ENCODE results near the gene ARHGEF7.

ARHGEF7 gene

GRCh38 chr13:111328574-111329410 lies 213.7 kb downstream of the ARHGEF7 start:
- DNase-seq: no peak

DNA sequence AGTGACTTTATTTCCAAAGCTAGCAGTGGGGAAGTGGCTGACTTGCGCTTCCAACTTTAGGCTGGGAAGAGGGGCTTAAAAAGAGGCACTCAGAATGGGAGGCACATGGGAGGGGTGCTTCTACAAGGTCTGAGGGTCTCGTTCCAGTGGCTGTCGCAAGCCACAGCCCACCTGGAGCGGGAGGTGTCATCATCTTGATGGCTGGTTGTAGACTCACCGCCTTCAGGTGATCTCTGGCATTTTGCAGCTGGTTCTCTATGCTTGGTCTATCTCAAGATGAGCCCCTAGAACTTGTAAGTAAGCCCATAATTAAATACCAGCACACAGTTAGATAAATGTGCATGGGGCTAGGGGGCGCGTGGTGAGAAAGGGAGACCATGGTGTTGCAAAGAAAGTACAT lies 214.5 kb downstream of the ARHGEF7 start:
- DNase-seq: no peak

GRCh38 chr13:111330066-111330610 lies 215.0 kb downstream of the ARHGEF7 start:
- no peak for DNase-seq

DNA sequence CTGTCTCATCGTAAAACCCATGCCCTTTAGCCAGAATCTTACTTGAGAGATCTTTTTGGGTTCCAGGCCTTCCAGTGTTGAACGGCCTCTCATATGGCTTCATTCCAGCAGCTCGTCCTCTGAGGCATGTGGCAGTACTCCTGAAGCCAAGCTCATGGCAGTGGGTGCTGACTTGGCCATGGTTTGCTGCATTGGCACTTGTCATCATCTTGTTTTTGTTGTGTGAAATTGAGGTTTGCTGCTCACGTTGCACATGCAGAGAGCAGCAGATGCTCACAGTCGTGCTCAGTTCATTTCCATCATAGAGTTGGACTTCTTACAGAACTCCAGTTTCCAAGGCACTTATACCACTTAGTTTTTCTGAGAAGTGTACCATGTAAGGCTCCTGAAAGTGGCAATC lies 220.2 kb downstream of the ARHGEF7 start:
- DNase-seq: no peak

DNA sequence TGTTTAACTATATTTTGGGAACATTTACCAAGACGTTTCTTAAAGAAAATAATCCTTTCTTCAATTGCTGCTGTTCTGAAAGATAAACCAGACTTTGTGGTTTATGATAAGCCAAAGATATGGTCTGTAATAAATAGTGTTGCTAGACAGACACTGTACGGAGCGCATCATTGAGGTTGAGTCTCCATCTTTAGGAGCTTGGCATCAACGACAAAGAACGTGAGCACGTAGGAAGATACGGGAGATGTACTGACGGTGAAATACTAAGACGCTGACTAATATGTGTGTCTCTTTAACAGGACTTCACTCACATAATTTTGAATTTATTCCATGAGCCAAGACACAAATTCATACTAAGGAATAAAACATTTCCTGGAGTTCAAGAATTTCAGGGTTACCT lies 221.6 kb downstream of the ARHGEF7 start:
- DNase-seq: no peak

GRCh38 chr13:111337206-111337605 lies 222.1 kb downstream of the ARHGEF7 start:
- no peak for DNase-seq

- DNase-seq: no peak
Observed at GRCh38 chr13:111337741-111338140, 222.6 kb downstream of the ARHGEF7 start.

DNA sequence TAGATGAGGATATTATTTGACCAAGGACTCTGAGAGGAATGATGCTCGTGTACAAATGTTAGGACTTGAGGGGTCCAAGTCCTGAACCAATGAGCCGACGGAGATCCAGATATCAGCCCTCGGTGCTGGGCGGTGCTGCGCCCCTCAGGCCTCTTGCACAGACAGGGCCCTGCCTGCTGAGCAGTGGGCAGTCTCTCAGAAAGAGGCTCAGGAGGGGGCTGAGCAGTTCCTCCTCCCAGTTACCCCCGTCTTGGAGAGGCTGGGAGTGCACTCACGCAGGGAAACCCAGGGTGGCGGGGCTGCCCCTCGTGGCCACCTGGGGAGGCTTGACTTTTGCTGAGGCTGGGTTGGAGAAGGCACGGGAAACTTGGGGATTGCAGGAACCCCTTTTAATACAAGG lies 223.7 kb downstream of the ARHGEF7 start:
- DNase-seq: no peak

DNA sequence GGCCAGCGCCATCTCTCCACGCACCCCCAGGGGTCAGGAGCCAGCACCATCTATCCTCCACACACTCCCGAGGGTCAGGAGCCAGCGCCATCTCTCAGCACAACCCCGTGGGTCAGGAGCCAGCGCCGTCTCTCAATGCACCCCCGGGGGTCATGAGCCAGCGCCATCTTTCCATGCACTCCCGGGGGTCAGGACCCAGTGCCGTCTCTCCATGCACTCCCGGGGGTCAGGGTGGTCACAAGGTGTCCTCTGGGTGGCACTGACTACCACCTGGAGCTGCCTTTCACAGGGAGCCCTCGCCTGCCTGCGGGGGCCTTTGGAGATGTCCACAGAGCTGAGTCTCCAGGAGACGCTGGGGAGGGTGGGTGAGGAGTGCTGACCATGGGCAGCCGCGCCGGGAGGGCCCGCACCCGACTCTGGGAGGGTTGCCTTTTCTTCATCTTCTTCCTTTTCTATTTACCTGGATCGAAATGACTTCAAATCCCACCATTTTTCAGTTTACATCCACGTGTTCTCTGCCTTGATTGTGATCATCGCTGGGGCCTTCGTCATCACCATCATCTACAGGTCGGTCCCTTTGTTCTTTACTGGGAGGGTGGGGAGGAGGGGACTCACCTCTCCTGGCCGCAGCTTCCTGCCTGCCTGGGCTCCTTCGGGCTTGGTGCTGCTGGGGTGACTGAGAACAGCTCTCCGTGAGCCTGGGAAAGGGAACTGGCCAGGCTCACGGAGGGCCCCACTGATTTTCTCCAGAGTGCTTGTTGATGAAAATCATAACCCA lies 224.4 kb downstream of the ARHGEF7 start:
- no peak for DNase-seq

DNA sequence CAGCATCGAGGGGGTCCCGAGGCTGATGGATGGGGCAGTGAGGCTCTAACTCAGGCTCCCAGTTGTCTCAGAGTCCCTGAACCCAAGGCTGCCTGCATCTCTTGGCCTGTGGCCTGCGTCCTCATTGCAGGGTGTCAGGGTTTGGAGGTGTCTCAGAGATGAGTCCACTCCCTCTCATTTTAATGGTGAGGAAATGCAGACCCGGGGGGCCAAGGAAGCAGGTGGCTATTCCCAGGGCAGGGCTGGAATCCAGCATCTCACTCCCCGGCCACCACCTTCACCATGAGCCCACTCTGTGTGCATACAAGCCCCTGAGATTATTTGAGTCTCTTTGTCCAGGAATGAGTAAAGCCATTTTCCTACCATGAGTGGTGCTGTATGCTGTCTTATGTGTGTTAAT lies 226.8 kb downstream of the ARHGEF7 start:
- no peak for DNase-seq

- DNase-seq: no peak
Observed at GRCh38 chr13:111342721-111343120, 227.6 kb downstream of the ARHGEF7 start.

GRCh38 chr13:111343186-111343805 lies 228.2 kb downstream of the ARHGEF7 start:
- no peak for DNase-seq

- no peak for DNase-seq
Observed at GRCh38 chr13:111344471-111345191, 229.5 kb downstream of the ARHGEF7 start.

- no peak for DNase-seq
Observed at GRCh38 chr13:111345682-111346081, 230.6 kb downstream of the ARHGEF7 start.

- no peak for DNase-seq
Observed at GRCh38 chr13:111346101-111346680, 231.1 kb downstream of the ARHGEF7 start.

DNA sequence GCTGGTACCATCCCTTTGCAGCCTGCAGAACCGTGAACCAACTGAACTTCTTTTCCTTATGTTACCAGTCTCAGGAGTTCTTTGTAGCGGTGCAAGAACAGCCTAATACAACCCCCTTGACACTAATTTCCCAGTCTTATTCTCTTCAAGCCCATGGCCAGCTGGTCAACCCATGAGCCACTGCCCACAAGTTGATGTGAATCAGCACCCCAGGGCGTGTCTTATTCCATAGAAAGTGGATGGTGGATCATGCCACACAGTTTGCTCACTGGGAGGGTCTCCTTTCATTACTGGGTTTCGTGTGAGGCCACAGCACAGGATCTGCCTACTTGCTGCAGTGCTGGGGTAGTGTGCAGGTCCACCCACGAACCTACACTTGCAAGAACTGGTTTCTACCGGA lies 232.3 kb downstream of the ARHGEF7 start:
- DNase-seq: no peak

- DNase-seq: no peak
Observed at GRCh38 chr13:111353508-111353907, 238.4 kb downstream of the ARHGEF7 start.

DNA sequence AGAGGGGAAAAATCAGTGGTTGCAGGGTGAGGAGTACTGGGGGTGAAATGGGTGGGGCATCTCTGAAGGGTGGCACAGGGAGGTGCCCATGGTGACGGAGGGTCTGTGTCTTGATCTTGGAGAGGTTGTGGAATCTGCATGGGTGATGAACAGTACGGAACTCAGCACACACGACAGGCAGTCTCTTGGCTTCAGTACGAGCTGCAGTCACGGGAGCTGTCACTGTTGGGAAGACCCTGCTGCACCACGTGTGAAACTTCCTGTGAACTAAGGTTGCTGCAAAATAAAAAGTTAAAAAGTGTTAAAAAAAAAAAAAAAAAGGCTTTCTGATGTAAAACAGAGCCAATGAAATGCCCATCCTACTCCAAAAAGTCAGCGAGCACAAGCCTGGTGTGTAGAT lies 239.7 kb downstream of the ARHGEF7 start:
- DNase-seq: no peak

Data from CD4-positive, alpha-beta T cell treated with Interleukin-17A for 4 hours (primary cell).